ENCODE data around the gene INTS6.

- no peak for TF ChIP-seq SUZ12 (IDR thresholded peaks at IDR 0.05; ENCODE audit: extremely low read depth, insufficient read depth, insufficient read length)
- no peak for TF ChIP-seq ZNF274 (IDR thresholded peaks at IDR 0.05; ENCODE audit: low read depth, low read length)
- no peak for TF ChIP-seq YY1 (IDR thresholded peaks at IDR 0.05; ENCODE audit: insufficient read depth, insufficient read length)
Observed at GRCh38 chr13:51349016-51349415, 103.8 kb downstream of the INTS6 start.
